ENCODE measurements around the gene AFF3.

AFF3 gene

DNA sequence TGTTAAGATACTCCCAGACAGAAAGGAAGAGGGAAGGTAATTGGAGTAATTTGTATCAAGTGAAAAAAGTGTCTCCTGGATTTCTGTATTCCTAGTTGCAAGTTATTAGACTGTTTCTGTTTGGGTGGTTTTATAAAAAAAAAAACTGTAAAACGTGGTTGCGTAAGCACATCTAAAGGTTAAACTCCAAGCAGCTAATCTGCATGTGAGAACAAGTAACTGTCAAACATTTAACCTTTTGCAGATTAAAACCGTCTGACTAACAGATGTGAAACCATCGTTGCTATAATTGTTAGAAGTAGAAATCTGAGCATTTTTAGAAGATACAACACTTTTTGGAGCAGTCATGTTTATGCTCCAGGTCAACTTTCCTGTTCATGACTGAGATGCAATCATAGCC is 72.3 kb downstream of the AFF3 start:
- no peak for DNase-seq (ENCODE audit: low spot score)

DNA sequence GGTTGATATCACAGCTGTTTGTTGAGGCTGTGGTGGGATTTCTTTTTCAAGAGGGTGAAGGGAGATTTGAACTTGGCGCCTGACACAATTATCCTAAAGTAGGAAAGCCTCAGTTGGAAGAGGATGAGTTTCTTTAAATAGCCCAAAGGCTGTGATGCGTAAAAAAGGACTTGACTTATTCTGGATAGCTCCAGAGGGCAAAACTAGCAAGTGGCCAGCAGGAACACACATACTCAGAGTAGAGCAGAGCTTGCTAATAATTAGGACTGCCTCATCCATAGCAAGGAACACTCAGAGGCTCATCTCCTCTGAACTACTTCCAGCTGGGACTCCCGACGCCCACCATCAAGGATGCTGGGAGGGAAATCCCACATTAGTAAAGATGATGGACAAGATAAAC is 74.0 kb downstream of the AFF3 start:
- DNase-seq (ENCODE audit: low spot score): no peak

DNA sequence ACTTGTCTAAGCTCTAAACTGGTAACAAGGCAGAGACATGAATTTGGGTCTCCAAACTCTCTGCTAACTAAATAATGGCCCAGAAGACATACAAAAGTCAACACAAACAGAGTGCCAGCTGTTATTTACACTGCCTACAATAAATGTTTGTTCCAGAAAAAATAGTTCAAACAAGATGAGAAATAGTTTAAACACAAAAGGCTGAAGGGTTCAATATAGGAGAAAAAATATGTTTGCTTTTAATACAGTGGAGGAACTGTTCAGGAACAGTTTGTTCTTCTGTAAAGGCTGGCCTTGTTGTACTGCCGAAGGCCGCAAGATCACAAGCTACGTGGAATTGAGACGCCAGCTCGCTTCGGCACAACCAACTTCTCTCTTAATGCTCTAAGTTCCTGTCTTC is 74.6 kb downstream of the AFF3 start:
- DNase-seq (ENCODE audit: low spot score): no peak

DNA sequence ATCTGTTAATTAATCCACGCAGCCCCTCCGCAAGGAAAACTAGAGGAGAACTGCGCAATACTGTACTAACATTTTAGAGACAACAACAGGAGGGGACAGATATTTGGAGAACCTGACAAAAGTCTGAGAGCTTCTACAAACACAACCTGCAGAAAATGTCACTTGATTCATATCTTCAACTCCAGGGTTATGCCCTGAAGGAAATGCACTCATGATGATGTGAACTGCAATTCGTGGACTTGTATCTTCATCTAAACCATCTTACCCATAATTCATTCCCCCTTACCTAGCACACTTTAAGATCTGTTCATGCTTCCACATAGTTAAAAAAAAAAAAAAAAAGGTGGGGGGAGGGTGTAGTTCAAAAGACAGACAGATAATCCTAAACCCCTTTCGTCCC is 75.5 kb downstream of the AFF3 start:
- no peak for DNase-seq (ENCODE audit: low spot score)

DNA sequence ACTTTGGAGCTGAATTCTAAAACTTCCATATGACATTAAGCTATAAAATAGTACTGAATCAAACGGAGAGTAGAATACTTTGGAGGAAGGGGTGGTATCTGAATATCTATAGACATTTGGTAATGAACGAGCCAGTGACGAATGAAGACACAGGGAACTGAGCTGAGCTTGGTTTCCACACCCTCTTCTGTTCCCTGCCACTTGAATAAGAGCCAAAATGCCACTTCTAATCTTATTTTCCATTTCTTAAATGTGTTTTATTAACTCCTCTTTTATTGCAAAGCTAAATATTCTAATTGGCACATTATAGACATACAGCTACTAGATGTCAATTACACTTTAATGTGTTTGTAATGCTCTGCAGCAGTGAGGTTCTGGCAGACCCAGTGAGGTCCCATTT is 76.1 kb downstream of the AFF3 start:
- no peak for DNase-seq (ENCODE audit: low spot score)

DNA sequence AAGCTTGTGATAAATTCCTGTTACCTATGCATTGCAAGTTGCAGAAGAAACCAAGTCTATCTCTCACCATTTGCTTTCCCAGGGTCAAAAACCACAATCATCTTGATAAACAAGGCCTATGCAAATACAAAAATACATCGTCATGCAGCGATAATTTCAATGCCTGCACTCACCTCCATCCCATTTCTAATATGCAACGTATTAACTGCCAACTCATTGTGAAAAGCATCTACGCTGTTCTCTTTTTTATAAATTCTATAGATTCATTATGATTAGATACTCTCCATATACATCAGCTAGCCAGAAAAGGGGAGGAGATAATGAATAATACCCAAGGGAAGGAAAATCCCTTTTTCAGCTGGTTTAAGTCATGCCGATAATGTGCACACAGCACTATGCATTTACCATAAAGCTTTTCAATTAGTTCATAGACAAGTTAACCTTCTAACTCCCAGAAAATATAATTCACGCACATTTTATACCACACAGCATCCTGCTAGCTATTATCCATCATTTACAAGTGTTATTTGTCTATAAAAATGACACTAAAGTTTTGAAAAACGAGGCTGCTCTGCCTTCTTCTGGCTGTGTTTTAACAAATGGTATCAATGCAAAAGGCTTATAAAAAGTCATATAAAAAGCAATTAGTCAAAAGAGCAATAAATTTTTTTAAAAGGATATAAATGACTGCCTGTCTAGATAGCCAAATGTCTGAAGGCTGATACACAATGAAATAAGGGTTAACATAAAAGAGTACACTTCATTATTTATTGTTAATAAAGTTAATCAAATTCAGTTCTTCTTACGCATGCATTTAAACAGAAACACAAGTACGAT is 77.6 kb downstream of the AFF3 start:
- no peak for DNase-seq (ENCODE audit: low spot score)

DNA sequence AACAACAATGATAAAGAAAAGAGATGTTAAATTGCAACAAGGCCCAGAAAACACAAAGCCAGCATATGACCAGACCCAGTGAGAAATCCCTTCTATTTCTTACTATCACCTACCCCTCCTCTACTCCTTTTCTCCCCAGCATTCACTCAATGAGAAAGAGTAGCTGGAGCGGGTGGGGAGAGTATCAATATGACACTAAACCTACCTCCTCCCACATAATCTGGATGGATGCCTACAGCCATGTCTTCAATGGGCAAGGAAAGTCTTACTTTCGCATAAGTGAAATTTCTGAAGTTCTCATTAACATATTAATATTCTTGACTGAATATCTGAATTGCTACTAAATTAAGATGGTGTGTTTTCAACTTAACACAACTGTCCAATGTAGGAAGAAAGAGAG is 78.2 kb downstream of the AFF3 start:
- no peak for DNase-seq (ENCODE audit: low spot score)

DNA sequence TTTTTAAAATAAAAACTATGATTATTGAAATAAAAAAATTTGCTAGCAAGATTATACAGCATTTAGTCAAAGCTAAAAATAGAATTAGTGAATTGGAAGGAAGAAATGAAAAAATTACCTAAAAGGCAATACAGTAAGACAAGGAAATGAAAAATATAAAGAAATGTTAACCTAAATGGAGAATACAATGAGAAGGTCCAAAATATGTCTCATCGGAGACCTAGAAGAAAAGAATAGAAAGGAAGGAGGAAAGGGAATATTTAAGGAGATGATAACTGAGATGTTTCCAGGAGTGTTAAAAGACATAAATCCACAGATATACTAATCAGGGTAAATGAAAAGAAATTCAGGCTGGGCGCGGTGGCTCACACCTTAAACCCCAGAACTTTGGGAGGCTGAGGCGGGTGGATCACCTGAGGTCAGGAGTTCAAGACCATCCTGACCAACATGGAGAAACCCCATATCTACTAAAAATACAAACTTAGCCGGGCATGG is 78.9 kb downstream of the AFF3 start:
- no peak for DNase-seq (ENCODE audit: low spot score)

DNA sequence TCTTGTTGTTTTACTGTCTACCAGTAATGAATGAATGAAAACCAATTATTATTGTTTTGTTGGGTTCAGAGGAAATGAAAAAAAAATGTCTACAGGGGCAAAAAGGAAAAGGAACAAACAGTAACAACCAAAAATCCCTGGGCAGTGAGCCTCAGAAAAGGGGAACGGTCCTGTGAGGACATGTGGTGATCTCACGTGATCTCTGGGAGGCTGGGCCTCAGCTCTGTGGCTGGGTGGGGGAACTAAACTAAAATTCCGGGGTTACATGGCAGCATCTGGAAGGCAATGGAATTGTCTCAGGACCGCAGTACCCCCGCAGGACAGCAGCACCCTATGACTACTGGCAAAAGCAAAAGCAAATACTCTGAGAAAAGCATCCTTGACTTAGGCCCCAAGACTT is 80.1 kb downstream of the AFF3 start:
- no peak for DNase-seq (ENCODE audit: low spot score)

DNA sequence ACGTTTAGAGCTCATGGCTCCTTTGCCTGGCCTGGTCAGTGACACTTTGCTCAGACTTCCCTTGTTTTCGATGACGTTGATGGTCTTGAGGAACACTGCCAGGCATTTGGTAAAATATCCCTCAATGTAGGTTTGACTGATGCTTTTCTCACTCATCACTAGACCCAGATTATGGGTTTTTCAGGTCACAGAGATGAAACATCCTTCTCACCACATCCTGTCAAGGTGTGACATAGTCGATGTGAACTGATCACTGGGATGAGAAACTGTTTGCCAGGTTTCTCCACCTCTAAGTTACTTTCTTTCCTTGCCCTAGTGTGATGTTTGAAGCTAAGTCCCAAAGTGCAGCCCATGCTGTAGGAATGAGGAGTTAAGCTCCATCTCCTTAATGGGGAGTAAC is 81.5 kb downstream of the AFF3 start:
- no peak for DNase-seq (ENCODE audit: low spot score)

DNA sequence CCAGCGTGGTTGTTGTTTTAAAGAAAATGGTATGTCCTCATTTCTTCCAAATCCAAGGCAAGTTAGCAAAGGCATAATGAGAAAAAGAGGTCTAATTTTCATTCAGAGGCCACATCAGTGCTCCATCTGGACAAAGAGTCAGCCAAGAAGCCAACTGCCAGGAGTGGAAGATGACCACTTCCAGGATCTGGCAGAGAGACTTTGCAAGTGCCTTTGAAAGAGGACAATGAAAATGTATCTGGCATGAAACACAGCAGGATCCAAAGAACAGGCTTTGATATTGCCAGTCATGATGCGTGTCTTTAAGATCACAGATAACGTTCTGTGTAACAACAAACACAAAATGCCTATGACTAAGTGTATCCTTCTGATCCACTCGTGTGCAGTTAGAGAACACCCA is 82.8 kb downstream of the AFF3 start:
- no peak for DNase-seq (ENCODE audit: low spot score)

DNA sequence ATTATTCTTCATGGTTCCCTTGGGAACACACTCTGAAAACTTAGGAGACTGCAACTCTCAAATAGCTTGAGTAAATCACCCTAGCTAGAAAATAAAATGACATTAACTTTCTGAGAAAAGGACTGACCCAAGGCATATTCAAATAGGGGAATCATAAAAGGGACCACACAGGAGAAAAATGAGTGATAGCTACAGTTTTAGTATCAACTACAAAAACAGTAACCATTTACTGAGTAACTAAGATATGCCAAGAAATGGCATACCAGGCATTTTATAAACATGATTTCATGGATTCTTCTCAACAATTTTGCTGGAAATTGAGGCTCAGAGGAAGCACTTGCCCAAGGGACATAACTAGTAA is 84.5 kb downstream of the AFF3 start:
- no peak for DNase-seq (ENCODE audit: low spot score)

DNA sequence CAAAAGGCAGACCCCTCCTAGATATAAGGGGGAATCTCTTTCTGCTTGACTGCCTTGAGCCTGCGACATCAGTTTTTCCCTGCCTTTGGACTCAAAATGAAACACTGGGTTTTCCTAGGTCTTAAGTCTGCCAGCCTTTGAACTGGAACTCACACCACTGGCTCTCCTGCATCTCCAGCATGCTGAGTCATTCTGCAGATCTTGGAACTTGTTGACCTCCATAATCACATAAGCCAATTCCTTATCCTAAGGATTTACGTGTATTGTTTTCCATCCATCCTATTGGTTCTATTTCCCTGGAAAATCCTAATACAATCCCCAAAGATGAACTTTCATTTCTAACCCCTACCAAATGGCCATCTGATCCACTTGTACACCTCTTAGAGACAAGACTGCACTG is 88.0 kb downstream of the AFF3 start:
- DNase-seq (ENCODE audit: low spot score): no peak

DNA sequence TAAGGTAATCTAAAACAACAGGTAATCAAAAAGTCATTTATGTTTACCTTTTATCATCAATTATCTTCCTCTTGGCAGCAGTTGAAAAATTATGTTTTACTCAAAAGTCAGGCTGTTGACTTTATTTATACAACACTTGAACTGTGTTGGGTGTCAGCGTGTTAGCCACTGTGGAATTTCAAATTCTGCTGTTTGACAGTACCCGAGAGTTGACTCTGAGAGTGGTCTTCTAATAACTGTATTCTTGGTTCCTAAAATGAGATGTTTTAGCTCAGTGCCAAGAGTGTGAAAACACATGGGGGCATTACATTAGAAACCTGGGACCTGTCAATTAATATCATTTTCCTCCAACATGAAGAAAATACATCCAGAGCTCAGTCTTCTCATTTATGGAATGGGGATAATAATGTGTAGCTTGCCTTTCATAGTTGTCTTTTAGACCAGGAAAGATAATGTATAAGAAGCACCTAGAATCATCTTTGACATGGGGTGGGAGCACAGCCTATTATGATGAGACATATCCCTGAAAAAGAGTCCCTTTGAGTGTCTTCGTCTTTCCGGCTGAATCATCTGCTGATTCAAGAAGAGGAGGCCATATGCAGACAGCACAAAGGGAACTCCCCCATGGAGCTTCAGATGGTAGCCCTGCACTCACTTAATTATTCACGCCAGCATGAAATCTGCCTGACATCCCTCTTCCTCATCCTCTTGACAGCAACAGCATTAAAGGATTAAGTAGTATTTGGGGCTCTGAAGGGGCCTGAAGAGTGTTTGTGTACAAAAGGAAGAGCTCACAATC is 89.1 kb downstream of the AFF3 start:
- DNase-seq (ENCODE audit: low spot score): no peak

DNA sequence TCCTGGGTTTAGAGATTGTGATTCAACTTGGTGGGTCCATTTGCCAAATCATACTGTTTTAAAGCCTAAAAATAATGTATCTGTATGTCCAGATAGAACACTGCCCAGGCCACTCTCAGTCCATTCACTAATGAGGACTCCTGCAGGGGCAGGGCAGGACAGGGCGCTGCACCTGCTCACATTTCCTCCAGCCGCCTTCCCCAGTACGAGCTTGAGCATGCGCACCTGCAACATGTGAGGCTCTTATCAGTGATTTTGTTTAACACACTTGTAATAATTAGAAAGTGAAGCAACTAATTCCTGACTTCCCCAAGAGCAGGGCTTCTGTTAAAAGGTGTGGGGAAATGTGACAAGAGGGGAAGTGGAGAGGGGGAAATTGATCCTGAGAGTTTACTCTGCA is 89.7 kb downstream of the AFF3 start:
- no peak for DNase-seq (ENCODE audit: low spot score)

DNA sequence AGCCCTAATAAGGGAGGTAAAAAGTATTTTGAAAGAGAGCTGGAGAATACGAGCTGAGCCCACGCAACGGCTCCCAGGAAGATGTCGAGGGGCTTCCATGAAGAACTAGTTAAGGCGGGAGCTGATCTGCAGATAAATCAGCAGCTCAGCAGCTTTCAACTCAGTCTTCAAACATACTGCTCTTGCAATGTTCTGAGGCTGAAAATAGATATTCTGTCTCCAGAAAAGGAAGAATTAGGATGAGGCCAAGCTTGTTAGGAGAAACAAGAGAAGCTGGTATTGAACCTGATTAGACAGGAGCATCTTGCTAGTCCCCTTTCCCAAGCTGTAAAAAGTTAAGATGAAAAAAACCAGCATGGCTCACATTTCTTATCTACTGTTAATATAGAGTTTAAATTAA is 91.1 kb downstream of the AFF3 start:
- DNase-seq (ENCODE audit: low spot score): no peak

DNA sequence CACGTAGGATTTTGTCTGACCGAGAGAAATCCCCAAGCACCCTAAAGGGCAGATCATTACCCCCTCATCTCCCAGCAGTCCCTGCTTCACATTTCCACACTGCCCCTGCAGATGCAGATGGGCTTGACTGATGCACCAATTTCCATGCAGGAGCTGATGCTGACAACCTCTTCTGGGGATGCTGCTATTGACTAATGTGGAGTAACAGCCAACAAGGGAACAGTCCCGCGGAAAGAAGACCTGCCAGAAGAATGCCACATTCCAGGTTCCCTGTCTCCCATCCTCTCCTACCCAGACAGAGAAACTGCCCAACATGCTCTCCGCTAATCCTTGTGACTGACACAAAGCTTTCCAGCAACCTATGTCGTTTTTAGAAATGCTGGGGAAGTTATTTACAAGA is 91.7 kb downstream of the AFF3 start:
- no peak for DNase-seq (ENCODE audit: low spot score)

DNA sequence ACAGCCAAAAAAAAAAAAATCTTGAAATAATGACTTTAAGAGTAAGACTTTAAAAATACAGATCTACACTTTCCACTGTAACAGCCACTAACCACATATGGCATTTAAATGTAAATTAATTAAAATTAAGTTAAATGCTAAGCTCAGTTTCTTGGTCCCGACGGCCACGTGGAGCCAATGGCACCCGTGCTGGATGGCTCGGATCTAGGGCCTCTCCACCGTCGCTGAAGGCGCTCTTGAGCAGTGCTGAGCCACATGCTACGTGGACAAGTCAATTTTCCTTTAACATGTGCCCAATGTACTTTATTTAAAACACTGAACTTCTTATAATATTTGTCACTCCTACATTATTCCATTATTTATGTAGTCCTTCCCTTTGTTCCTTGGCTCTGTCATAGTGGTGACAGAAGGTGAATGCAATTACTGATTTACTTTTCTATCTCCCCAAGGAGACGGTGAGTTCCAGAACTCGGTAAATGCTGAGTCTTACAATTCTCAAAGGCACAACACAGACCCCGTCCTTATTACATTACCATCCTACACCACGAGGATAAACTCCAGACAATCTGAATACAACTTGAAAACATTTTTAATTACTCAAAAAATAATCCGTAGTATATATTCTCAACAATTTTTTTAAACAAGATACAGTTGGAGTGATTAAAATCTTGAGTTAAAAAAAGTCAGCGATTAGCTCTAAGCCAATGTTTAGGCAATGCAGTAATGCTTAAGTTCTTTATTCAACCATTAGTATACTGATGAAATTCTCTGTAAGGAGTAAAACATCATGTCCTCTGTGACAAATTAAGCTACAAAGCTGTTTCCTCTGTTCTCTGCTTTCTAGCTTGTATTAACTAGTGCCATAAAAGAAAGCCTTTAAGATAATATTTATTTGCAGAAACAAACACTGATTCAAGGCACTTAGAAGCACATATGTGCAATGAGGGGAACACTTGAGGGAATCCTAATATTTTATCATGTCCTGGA is 95.1 kb downstream of the AFF3 start:
- DNase-seq (ENCODE audit: low spot score): no peak

DNA sequence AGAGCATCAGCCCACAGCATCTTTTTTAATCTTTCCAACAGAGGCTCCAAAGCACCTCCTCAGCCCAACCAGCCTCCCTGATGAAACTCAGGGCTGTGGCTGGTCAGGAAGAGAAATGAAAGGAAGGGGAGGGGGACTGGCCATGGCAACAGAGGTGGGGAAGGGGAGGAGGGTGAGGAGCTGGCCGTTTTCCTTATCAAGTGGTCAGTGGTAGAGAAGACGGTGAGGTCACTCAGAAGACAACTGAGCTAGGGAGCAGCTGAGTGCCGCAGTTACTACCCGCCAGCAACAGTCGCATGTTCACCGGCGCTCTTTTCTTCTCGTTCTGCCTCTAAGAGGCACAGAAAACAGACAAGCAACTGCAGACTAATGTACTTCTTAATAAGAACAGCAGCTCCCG is 97.4 kb downstream of the AFF3 start:
- no peak for DNase-seq (ENCODE audit: low spot score)

DNA sequence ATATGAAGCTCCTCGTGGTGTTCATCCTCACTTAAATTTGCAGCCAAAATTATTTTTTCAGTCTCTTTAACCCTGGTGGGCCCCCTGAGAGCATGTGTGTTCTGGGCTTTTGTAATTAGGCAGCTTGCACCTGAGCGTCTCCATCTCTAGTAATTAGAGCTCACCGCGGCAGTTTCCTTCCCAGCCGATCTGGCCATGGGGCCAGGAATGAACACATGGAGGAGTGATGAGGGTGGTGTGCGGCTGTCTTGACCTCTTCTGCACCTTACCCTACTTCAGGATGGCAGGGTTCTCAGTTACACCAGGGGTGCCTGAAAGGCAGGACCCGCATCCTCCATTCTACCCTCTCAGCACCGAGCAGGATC is 98.5 kb downstream of the AFF3 start:
- DNase-seq (ENCODE audit: low spot score): no peak

DNA sequence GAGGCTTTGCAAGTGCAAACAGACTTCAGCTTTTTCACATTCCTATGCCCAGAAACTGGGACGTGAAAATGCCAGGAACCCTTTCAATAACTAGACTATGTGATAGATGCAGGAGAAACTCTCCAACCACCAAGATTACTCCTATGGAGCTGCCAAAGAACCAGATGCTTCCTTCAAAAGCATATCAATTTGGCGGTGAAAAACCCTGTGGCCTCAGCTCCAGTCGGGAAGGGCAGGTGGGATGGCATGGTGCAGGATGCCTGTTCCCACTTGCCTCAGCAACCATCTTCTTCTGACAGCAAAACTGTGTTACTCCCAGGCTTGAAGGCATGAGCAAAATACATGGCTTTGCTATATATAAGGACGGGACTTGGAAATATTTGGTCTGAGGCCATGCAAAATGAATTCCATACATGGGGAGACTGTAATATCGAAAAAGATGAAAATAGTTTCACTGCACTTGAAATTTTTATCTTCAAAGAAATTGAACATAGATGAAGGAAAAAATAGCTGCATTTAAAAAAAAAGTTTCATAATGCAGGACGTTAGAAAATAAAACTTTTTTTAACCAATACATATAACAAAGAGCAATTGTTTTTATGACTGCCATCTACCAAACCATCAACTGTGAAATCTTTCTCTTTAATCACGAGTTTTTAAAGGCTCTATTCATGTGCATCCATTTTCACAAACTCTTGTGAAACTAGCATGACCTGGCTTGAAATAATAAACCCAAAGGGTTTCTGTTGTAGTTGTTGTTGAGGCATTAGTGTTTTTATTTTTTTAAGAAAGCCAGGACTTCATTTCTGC is 99.1 kb downstream of the AFF3 start:
- no peak for DNase-seq (ENCODE audit: low spot score)

DNA sequence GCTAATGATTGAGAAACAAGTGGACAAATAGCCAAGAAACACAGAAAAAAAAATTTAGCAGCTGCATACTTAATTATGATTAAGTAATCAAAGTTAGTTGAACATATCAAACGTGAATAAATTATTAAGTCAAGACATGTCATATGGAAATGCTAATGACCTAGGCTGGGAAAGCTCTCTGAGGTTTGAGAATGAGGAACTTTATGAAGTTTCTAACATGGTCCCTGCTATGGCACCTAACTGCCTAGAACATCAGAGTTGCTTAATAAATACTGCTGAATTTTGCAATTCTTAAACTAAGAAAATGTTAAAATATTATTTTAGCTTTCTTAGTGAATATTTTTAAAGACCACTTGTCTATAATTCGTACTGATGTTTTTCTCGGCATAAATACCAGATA is 99.8 kb downstream of the AFF3 start:
- no peak for DNase-seq (ENCODE audit: low spot score)

All from hematopoietic multipotent progenitor cell treated with erythropoietin and hydrocortisone succinate and interleukin-3 and kit ligand, for 17 days (in vitro differentiated cells).